Progenitor cell of endocrine pancreas (in vitro differentiated cells): ENCODE data around the gene TBC1D2. TPM values are rescaled to one million over a fixed set of nuclear protein-coding genes. Genes with fewer than 3 reads are reported as not detected.

Experiments used
- DNase-seq: peaks from one replicate; pipeline ENCODE4 v3.0.0; 2021; ENCODE audit warnings: low spot score; ENCODE audit not compliant: unreplicated experiment
- H3K27ac Mint-ChIP-seq: 2 replicates; pipeline ENCODE4 v1.8.0; 2021; ENCODE audit warnings: mild to moderate bottlenecking, moderate library complexity, mixed read lengths
- H3K27me3 Mint-ChIP-seq: 2 replicates; pipeline ENCODE4 v1.8.0; 2021; ENCODE audit warnings: mixed read lengths
- H3K36me3 Mint-ChIP-seq: 2 replicates; pipeline ENCODE4 v1.8.0; 2022; ENCODE audit warnings: mixed read lengths; ENCODE audit not compliant: insufficient read depth
- H3K4me1 Mint-ChIP-seq: 2 replicates; pipeline ENCODE4 v1.8.0; 2021; ENCODE audit warnings: low read depth, mixed read lengths
- H3K4me3 Mint-ChIP-seq: 2 replicates; pipeline ENCODE4 v1.8.0; 2021; ENCODE audit warnings: low read depth, mild to moderate bottlenecking, moderate library complexity, mixed read lengths
- H3K9me3 Mint-ChIP-seq: 2 replicates; pipeline ENCODE4 v1.8.0; 2021; ENCODE audit warnings: low read depth, mixed read lengths
- total RNA-seq: library from RNA; stranded (reverse); gene quantifications from 2 replicates; pipeline ENCODE4 v1.2.1, GENCODE V29; 2021
- TF ChIP-seq, protein P1 (sequence below): fragments of 200-600 bp; sonication (generic); IDR thresholded peaks from one replicate; pipeline ENCODE4 v1.5.0; 2021; ENCODE audit warnings: antibody characterized with exemption, mild to moderate bottlenecking; ENCODE audit not compliant: unreplicated experiment

The TBC1D2 gene
- total RNA-seq, 1 donor from 2014 or later = 8.5 TPM

DNA sequence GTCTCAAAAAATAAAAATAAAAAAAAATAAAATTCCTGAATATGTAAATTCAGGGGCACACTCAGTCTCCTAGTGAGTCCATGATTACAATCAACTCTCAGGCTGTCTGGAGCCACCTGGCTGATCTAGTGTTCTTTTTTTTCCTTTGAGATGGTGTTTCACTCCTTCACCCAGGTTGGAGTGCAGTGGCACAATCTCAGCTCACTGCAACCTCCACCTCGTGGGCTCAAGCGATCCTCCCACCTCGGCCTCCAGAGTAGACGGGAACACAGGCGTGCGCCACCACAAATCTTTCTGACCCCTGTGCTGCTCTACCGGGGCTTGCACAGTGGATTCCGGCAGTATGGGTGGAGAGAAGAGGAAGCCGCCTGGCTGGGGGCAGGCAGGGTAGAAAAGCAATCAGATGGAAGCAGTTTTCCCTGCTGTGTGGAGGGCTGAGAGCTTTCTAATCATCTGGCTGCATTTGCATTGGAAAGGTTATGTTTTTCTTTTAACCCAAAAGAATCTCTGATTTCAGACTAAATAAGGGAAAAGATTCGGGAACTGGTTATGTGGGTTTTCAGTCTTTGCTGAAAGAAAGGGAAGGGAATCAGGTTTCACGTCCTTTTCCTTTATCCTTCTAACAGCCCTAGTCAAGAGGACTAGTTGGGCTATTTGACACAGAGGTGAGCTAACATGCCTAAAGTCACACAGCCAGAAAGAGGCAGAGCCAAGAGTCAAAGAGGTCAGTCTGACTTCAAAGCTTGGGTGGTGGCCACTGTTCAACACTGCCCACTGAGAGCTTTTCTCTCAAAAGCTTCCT is 36.7 kb downstream of the TBC1D2 start:
- Mint-ChIP-seq H3K4me3 (no peak overlapping the region), H3K27ac (peak overlapping the region; percentile 91), H3K27me3 (no peaks in the 10 kb centered on the region), H3K9me3 (no peaks in the 10 kb centered on the region), H3K36me3 (peaks cover 7% of the 10 kb centered on the region), H3K4me1 (peaks cover 11% of the 10 kb centered on the region)
- no peak for DNase-seq
- TF ChIP-seq, protein P1, sequence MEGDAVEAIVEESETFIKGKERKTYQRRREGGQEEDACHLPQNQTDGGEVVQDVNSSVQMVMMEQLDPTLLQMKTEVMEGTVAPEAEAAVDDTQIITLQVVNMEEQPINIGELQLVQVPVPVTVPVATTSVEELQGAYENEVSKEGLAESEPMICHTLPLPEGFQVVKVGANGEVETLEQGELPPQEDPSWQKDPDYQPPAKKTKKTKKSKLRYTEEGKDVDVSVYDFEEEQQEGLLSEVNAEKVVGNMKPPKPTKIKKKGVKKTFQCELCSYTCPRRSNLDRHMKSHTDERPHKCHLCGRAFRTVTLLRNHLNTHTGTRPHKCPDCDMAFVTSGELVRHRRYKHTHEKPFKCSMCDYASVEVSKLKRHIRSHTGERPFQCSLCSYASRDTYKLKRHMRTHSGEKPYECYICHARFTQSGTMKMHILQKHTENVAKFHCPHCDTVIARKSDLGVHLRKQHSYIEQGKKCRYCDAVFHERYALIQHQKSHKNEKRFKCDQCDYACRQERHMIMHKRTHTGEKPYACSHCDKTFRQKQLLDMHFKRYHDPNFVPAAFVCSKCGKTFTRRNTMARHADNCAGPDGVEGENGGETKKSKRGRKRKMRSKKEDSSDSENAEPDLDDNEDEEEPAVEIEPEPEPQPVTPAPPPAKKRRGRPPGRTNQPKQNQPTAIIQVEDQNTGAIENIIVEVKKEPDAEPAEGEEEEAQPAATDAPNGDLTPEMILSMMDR = no peak

DNA sequence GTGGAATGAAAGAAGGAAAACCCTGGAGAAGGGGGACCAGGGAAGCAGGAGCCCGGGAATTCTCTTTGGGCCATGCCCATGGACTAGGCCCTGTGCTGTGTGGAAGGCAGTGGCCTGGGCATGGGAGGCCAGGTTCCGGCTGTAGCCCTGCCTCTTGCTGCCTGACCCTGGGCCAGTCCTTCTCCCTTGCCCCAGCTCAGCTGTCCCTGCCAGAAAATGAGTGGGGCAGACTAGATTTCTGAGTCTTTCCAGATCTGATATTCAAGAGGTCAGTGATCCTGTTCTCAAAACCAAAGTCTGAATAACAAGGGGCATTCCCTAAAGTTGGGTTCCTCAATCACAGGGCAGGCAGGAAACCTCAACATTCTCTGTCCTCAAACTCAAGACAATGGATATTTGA is 38.2 kb downstream of the TBC1D2 start:
- peaks cover 6% of the 10 kb centered on the region for H3K36me3 Mint-ChIP-seq
- H3K9me3 Mint-ChIP-seq = no peaks in the 10 kb centered on the region
- H3K4me3 Mint-ChIP-seq = no peak overlapping the region
- no peaks in the 10 kb centered on the region for H3K27me3 Mint-ChIP-seq
- TF ChIP-seq, protein P1 = no peak
- DNase-seq = no peak
- H3K27ac Mint-ChIP-seq = no peak overlapping the region
- H3K4me1 Mint-ChIP-seq = peaks cover 11% of the 10 kb centered on the region

DNA sequence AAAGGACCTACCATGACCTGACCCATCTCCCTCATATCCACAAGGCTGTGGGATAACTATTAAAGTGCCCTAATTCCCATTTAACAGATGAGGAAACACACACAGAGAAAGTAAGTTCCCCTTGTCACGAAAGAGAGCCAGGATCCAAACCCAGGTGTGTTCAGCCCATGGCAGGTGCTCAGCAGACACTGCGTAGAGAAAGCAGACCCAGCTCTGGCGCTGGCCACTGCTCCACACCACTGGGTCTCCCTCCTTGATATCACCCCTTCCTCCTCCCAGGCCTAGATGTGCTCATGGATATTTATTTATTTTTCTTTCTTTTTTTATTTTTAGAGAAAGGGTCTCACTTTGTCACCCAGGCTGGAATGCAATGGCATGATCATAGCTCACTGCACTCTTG is 39.1 kb downstream of the TBC1D2 start:
- no peaks in the 10 kb centered on the region for H3K27me3 Mint-ChIP-seq
- no peak overlapping the region for H3K4me3 Mint-ChIP-seq
- H3K4me1 Mint-ChIP-seq = peaks cover 11% of the 10 kb centered on the region
- H3K27ac Mint-ChIP-seq = no peak overlapping the region
- H3K9me3 Mint-ChIP-seq = no peaks in the 10 kb centered on the region
- H3K36me3 Mint-ChIP-seq = peaks cover 9% of the 10 kb centered on the region
- TF ChIP-seq, protein P1 = no peak
- no peak for DNase-seq

DNA sequence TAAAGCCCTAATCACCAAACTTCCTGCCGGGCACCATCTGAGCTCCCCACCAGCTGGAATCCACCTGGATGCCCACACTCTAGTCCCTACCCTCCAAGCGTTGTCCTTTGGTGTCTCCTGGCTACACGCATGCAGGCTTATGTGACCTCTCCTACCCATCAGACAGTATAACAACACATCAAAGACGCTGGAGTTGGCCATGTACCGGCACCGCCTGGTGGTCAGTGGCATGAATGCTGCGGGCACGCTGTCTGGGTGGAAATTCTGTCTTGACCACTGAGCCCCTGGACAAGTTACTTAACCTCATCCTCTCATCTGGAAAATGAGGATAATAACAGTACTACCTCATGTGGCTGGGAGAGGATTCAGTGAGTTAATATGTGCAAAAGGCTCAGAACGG is 39.6 kb downstream of the TBC1D2 start:
- Mint-ChIP-seq H3K36me3 (peaks cover 9% of the 10 kb centered on the region), H3K4me3 (no peak overlapping the region), H3K9me3 (no peaks in the 10 kb centered on the region), H3K4me1 (peaks cover 11% of the 10 kb centered on the region), H3K27ac (no peak overlapping the region), H3K27me3 (no peaks in the 10 kb centered on the region)
- TF ChIP-seq, protein P1 = peak; percentile 50
- no peak for DNase-seq

DNA sequence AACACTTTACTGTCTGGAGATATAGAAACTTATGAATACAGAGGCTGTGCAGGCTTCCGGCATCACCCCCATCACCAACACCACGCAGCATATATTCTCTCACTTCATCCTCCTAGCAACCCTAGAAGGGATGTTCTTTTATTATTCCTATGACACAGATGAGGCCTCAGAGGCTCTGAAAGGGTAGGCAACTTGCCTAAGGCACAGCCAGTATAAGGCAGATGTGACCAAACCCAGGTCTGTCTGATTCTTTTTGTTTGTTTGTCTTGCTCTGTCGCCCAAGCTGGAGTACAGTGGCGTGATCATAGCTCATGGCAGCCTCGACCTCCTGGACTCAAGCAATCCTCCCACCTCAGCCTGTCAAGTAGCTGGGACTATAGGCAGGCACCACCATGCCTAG is 40.2 kb downstream of the TBC1D2 start:
- TF ChIP-seq, protein P1 = no peak
- H3K4me3 Mint-ChIP-seq = no peak overlapping the region
- H3K36me3 Mint-ChIP-seq = peaks cover 9% of the 10 kb centered on the region
- H3K4me1 Mint-ChIP-seq = peaks cover 11% of the 10 kb centered on the region
- DNase-seq = no peak
- no peak overlapping the region for H3K27ac Mint-ChIP-seq
- no peaks in the 10 kb centered on the region for H3K27me3 Mint-ChIP-seq
- H3K9me3 Mint-ChIP-seq = no peaks in the 10 kb centered on the region
